Ureter (tissue), 1 donor: ENCODE measurements around the gene TRPM8. TPM values are rescaled to one million over a fixed set of nuclear protein-coding genes. Genes with fewer than 3 reads are reported as not detected.
A peak's percentile ranks its signal among the peaks of the same experiment; 100 is the strongest.

Experiments used
- DNase-seq: peaks from one replicate; pipeline ENCODE4 v3.0.0-alpha.2; 2020; ENCODE audit warnings: low spot score
- total RNA-seq: library from RNA; stranded (reverse); gene quantifications from one replicate; pipeline ENCODE4 v1.2.4, GENCODE V29; 2023
- donor health status: DM: yes; HTN: yes; CAD: no.

TRPM8 gene
- total RNA-seq, 1 donor from 2014 or later, result not detected

DNA sequence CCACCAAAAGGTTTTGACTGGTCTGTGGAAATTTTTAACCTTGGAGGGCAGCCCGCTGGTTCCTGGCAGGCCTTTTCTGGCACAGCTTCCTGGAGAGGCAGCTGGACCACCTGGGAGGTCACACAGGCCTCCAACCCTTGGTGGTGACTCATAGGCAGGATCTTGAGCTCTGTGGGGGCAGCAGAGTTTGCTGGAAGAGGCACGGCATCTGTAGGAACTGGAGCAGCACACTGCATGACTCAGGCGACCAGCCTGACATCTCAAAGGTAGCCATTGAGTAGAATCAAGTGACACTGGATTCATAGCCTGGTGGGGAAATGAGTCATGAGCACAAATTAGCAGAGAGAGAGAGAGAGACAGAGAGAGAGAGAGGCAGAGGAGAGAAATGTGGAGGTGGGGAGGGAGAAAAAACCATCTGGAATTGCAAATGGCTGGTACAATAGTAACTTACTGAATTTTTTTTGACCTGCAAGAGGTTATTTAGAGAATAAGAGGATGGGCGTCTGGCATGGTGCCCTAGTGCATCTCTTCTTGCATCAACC lies 57.4 kb downstream of the TRPM8 start:
- DNase-seq, result peak; percentile 50

- DNase-seq, result no peak
These were observed 58.9 kb downstream of the TRPM8 start for GRCh38 chr2:233976087-233976486.

DNA sequence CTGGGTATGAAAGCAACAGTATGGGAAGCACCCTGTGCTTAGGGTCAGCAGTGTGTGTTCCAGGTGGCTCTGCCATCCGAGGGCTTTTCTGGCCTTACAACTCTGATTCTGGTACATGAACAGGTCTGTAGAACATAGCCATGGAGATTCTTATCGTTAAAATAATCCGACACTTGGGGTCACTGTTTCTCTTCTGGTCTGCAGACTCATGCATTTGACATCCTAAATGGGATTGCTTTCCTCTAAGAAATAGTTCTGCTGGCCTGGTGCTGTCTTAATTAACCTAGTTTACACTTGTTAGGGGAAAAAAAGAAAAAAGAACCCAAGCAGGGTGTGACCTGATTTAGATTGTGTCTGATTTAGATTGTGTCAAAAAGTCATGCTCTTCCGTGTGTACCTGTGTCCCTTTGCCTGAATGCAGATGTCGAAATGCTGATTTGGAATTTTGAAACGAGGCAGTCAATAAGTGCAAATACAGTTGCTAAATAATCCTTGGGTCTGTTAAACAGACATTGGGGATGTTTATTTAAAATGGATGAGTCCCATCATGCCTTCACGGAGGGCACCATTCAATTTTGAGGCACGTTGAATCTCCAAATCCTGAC lies 59.6 kb downstream of the TRPM8 start:
- no peak for DNase-seq

GRCh38 chr2:233977296-233977837 lies 60.2 kb downstream of the TRPM8 start:
- DNase-seq, result no peak

DNA sequence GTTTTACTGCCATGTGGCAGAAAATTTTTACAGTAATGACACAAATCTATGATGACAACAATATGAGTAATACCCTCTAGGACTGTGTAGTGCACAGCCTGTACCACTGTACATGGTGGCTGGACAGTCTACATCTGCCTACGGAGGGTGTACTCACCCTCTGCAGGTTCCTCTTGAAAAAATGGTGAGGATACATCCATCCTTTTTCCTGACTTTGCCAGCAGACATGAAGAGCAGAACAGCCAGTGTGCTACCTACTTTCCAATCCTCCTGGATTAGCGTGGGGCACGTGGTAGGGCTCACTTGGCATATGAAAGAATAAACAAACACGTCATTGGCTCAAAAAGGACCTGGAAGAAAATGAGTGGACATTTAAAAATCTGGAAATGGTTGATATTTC lies 62.6 kb downstream of the TRPM8 start:
- no peak for DNase-seq

DNA sequence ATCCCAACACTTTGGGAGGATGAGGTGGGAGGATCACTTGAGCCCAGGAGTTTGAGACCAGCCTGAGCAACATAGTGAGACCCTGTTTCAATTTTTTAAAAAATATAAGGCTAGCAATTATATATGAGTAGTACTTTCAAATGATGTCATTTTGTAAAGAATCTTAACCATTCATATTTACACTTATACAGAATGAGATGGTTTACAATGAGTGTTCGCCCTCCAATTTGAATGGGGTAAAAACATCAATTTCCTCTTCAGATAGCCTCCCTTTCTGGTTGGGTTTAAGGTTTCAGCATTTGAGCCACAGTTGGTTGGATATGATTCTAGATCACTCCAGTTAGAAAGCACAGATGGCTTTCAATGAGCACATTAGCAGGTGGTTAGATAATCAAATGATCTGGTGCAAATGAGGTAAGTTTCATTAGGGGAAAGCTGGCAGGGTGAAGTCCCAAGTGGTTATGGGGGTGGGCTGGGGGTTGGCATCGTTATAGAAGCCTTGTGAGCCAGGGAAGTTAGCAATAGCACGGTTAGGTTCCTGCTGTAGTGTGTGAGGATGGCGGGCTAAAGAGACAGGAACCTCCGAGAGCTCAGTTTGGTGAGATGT lies 63.9 kb downstream of the TRPM8 start:
- no peak for DNase-seq

GRCh38 chr2:233981574-233982420 lies 64.6 kb downstream of the TRPM8 start:
- DNase-seq, result no peak

DNA sequence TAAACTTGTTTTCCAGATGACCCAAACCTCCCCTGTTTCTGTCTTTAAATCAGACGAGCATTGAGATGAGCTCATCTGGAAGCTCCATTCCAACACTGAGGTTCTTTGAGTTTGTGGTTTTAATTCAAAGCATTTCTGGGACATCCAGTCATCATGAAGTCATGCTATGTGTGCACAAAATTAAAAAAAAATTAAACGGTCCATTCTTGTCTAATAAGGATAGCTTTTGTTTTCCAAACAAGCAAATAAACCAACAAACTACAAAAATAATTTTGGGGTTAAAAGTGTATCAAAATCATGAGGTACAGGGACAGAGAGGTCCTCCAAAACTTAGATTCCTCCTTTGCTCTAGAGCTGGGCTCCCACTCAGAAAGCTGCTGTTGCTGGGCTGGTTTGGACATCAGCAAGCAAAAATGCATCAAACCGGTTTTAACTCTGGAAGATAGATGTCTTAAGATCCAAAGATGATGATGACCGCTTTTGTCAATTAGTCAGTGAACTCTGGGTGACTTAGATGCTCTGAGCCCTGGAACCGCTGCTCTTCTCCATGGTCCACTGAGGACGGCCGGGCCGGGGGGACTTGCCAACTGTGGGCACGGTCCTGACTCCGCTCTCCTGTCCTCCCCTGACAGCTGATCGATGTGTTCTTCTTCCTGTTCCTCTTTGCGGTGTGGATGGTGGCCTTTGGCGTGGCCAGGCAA lies 65.4 kb downstream of the TRPM8 start:
- no peak for DNase-seq

DNA sequence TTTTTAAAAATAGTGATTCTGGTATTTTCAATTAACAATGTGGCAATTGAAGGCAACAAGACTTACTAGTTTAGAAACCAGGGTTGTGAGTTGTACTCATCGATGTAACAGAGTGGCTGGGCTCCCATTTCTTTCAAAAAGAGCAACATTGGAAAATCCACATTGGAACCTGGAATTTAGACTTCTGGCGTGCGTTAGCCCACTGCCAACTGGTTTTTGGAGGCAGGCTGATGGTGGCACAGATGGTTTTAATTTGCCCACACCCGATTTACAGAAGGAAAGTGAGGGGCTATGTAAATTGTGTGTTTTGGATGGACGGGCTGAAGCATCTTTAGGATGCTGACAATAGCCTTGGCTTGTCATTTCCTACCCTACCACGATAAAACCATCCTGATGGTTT lies 66.3 kb downstream of the TRPM8 start:
- no peak for DNase-seq

DNA sequence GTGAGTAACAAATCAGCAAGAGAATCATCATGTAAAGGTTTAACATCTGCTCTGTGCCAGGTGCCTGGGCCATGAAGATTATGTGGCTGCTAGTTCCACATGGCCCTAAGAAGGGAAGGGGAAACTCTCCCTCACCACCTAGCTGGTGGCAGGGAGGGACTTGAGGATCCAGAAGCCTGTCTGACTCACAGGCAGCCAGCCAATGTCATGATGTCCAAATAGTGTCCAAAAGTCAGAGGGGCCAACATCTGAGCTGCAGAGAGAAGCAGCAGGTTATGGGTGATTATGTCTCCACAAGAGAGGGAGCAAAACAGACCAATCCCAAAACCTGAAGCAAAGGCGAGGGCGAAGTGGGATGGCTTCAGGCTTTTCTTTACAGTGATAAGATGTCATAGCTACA lies 71.4 kb downstream of the TRPM8 start:
- DNase-seq, result no peak

DNA sequence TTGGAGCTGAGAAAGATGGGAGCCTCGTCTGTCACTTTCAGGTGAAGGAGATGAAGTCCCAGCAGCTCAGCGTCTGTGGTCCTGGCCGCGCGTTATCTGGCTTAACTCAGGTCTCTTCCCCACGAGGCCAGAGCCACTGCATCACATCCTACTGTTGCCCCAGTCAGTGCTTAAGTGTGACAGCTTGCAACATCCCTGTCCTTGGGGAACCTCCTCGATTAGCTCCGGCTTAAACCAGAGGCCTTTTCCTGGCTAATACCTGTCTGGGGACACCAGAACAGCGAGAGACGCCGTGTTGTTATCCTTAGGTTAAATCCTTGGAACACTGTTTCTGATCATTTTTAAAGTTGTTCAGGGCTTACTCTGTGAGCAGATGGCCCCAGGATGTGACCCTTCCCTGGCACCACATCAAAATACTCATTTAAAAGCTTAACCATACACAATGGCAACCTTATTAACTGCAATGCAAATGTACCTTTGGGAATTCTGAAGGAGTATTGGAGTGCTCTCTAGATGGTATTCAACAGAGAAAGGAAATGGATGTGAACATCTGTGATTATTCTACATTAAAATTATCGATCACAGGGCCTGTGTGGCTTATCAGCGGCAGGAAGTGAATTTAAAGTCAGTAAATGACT lies 72.2 kb downstream of the TRPM8 start:
- no peak for DNase-seq

DNA sequence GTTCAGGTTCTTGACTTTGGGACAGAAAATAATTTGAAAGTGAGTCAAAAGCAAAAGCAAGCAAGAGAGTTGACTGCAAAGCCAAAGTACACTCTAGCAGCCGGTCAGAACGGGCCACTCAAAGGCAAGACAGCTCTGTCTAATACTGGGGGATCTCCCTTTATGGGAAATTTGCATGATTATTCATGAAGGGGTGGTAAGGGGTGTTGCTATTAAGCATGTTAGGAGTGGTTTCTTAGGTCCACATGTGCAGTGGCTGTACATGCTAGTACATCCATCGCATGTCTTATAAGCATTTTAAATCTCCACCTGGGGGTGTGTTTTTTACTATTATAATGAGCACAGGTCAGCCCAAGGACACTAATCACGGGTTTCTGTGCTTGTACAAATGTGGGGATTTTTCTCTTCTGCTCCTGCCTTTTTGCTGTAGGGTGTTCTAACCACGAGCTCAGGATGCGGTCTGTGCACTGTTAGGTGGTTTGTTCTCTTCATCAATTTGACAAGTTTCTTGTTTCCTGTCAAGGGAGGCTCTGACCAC lies 73.2 kb downstream of the TRPM8 start:
- no peak for DNase-seq

DNA sequence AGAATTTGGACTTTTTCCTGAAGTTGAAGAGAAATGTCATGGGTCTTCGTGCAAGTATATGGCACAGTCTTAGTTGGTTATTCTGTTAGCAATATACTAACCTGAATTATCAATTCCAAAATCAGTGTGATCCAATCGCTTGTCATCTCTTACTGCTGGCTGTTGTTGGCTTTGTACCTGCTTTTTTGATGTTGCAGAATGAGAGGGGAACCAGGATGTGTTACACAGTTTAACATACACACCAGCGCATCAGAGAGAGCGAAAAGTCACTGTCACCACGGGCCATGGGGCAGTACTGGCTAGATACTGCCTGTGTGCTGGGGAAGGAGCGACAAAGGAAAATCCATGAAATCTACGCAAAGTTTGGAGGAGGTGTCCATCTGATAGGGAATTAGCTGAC lies 74.0 kb downstream of the TRPM8 start:
- DNase-seq, result no peak

GRCh38 chr2:233992513-233993217 lies 75.5 kb downstream of the TRPM8 start:
- no peak for DNase-seq

DNA sequence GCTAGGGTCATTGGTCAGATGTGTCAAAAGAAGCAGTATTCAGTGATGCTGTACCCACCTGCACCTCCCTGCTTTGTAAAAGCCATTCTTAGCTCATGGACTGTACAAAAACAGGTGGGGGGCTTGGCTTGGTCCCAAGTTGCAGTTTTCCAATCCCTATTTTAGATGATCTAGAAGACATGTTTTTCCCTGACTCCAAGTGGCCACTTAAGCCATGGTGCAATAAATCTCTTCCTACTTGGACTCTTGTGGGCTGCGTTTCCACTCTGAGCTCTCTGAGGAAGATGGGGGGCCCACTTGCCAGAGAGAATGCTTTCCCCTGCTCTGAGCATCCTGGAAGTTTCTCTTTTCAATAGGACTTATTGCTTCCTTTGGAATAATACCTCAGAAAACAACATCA lies 76.3 kb downstream of the TRPM8 start:
- DNase-seq, result no peak

GRCh38 chr2:233994151-233994550 lies 77.0 kb downstream of the TRPM8 start:
- DNase-seq, result no peak

GRCh38 chr2:233996000-233996399 lies 78.8 kb downstream of the TRPM8 start:
- no peak for DNase-seq

DNA sequence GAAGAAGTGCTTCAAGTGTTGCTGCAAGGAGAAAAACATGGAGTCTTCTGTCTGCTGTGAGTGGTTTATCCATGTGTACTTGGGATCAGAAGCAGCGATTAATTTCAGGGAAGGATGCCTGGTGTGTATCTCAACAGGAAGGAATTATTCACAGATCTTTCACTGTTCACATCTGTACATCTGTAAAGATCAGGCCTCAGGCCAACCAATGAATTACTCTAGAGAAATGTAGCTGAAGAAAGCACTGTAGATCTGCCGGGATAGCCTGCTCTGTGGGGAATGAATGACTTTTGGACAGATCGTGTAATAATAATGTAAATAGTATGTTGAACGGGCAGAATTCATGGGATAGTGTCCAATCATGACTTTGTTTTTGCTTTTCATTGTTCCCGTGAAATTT lies 79.3 kb downstream of the TRPM8 start:
- DNase-seq, result no peak

DNA sequence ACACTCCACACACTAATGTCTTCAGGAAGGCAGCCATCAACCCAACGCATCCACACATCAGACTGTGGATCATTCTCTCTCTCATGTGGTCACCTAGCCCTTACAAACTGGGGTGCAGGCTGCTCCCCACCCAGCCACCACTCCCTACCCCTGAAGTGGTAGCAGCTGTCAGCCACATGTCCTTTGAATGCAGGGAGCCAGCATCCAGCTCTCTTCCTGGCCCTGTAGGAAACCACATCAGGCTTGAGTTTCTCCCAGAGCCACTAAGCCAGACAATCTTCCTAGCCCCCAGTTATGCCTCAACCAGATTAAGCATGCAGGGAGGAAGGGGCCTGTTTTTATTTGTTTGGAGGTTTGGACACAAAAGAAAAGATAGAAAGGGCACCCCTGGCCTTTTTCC lies 80.5 kb downstream of the TRPM8 start:
- DNase-seq, result no peak

DNA sequence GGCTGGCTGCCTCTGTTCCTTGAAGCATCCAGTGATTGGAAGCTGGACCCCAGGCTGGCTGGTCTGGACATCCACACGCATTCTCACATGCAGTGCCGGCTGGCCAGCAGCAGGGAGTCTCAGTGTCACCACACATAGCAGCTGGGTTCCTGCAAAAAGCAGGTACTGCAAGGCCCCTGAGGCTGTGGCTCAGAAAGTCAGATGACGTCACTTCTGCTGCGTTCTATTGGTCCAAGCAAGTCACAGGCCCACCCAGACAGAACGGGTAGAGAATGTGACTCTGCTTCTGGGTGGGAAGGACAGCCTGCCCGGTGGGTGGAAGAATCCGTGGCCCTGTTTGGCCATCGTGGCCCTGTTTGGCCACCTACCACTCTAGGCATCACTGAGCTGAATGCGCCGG lies 82.0 kb downstream of the TRPM8 start:
- no peak for DNase-seq
